Osteocyte (in vitro differentiated cells): ENCODE measurements around the gene NUP188. TPM values are rescaled to one million over a fixed set of nuclear protein-coding genes. Genes with fewer than 3 reads are reported as not detected.
A peak's percentile ranks its signal among the peaks of the same experiment; 100 is the strongest.

Source experiments
- DNase-seq: peaks from one replicate; pipeline ENCODE4 v3.0.0; 2021; ENCODE audit warnings: mixed read lengths; ENCODE audit not compliant: unreplicated experiment; ENCODE audit errors: extremely low spot score
- H3K27ac Mint-ChIP-seq: one replicate; pipeline ENCODE4 v1.8.0; 2021; ENCODE audit warnings: mild to moderate bottlenecking, mixed read lengths; ENCODE audit not compliant: unreplicated experiment
- H3K27me3 Mint-ChIP-seq: one replicate; pipeline ENCODE4 v1.8.0; 2021; ENCODE audit warnings: mixed read lengths; ENCODE audit not compliant: unreplicated experiment
- H3K36me3 Mint-ChIP-seq: one replicate; pipeline ENCODE4 v1.8.0; 2021; ENCODE audit warnings: mixed read lengths; ENCODE audit not compliant: unreplicated experiment
- H3K4me1 Mint-ChIP-seq: one replicate; pipeline ENCODE4 v1.8.0; 2021; ENCODE audit warnings: mixed read lengths; ENCODE audit not compliant: unreplicated experiment
- H3K4me3 Mint-ChIP-seq: one replicate; pipeline ENCODE4 v1.8.0; 2021; ENCODE audit warnings: mild to moderate bottlenecking, moderate library complexity, mixed read lengths; ENCODE audit not compliant: unreplicated experiment
- H3K9me3 Mint-ChIP-seq: one replicate; pipeline ENCODE4 v1.8.0; 2021; ENCODE audit warnings: mixed read lengths; ENCODE audit not compliant: unreplicated experiment
- total RNA-seq: library from RNA; stranded (reverse); gene quantifications from 2 replicates; pipeline ENCODE4 v1.2.1, GENCODE V29; 2021
- TF ChIP-seq, protein P1 (sequence below): fragments of 200-600 bp; sonication (generic); IDR thresholded peaks from 2 replicates; pipeline ENCODE4 v1.5.0; 2021; ENCODE audit warnings: antibody characterized with exemption, mild to moderate bottlenecking, moderate library complexity

The NUP188 gene
- total RNA-seq, 1 donor from 2014 or later = 44.5 TPM

DNA sequence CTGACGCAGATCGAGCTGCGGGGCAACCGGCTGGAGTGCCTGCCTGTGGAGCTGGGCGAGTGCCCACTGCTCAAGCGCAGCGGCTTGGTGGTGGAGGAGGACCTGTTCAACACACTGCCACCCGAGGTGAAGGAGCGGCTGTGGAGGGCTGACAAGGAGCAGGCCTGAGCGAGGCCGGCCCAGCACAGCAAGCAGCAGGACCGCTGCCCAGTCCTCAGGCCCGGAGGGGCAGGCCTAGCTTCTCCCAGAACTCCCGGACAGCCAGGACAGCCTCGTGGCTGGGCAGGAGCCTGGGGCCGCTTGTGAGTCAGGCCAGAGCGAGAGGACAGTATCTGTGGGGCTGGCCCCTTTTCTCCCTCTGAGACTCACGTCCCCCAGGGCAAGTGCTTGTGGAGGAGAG is 31.3 kb upstream of the NUP188 start:
- Mint-ChIP-seq H3K27ac (peak overlapping the region; percentile 36), H3K9me3 (no peaks in the 10 kb centered on the region), H3K36me3 (peaks cover 16% of the 10 kb centered on the region), H3K27me3 (no peaks in the 10 kb centered on the region), H3K4me1 (peaks cover 48% of the 10 kb centered on the region), H3K4me3 (no peak overlapping the region)
- DNase-seq = no peak
- TF ChIP-seq, protein P1, sequence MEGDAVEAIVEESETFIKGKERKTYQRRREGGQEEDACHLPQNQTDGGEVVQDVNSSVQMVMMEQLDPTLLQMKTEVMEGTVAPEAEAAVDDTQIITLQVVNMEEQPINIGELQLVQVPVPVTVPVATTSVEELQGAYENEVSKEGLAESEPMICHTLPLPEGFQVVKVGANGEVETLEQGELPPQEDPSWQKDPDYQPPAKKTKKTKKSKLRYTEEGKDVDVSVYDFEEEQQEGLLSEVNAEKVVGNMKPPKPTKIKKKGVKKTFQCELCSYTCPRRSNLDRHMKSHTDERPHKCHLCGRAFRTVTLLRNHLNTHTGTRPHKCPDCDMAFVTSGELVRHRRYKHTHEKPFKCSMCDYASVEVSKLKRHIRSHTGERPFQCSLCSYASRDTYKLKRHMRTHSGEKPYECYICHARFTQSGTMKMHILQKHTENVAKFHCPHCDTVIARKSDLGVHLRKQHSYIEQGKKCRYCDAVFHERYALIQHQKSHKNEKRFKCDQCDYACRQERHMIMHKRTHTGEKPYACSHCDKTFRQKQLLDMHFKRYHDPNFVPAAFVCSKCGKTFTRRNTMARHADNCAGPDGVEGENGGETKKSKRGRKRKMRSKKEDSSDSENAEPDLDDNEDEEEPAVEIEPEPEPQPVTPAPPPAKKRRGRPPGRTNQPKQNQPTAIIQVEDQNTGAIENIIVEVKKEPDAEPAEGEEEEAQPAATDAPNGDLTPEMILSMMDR = no peak

DNA sequence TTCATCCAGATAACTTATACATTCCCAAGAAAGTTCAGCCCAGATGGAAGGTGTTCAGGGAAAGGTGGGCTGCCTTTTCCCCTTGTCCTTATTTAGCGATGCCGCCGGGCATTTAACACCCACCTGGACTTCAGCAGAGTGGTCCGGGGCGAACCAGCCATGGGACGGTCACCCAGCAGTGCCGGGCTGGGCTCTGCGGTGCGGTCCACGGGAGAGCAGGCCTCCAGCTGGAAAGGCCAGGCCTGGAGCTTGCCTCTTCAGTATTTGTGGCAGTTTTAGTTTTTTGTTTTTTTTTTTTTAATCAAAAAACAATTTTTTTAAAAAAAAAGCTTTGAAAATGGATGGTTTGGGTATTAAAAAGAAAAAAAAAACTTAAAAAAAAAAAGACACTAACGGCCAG is 30.8 kb upstream of the NUP188 start:
- peaks cover 16% of the 10 kb centered on the region for H3K36me3 Mint-ChIP-seq
- H3K9me3 Mint-ChIP-seq = no peaks in the 10 kb centered on the region
- no peaks in the 10 kb centered on the region for H3K27me3 Mint-ChIP-seq
- peak overlapping the region; percentile 63 for H3K27ac Mint-ChIP-seq
- H3K4me1 Mint-ChIP-seq = peaks cover 46% of the 10 kb centered on the region
- TF ChIP-seq, protein P1 = no peak
- DNase-seq = no peak
- H3K4me3 Mint-ChIP-seq = no peak overlapping the region

DNA sequence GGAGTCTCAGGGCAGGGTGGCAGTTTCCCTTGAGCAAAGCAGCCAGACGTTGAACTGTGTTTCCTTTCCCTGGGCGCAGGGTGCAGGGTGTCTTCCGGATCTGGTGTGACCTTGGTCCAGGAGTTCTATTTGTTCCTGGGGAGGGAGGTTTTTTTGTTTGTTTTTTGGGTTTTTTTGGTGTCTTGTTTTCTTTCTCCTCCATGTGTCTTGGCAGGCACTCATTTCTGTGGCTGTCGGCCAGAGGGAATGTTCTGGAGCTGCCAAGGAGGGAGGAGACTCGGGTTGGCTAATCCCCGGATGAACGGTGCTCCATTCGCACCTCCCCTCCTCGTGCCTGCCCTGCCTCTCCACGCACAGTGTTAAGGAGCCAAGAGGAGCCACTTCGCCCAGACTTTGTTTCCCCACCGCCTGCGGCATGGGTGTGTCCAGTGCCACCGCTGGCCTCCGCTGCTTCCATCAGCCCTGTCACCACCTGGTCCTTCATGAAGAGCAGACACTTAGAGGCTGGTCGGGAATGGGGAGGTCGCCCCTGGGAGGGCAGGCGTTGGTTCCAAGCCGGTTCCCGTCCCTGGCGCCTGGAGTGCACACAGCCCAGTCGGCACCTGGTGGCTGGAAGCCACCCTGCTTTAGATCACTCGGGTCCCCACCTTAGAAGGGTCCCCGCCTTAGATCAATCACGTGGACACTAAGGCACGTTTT is 30.2 kb upstream of the NUP188 start:
- no peaks in the 10 kb centered on the region for H3K9me3 Mint-ChIP-seq
- DNase-seq = no peak
- peak overlapping the region; percentile 63 for H3K27ac Mint-ChIP-seq
- peaks cover 16% of the 10 kb centered on the region for H3K36me3 Mint-ChIP-seq
- H3K4me1 Mint-ChIP-seq = peaks cover 44% of the 10 kb centered on the region
- H3K4me3 Mint-ChIP-seq = no peak overlapping the region
- no peaks in the 10 kb centered on the region for H3K27me3 Mint-ChIP-seq
- TF ChIP-seq, protein P1 = no peak

- H3K4me1 Mint-ChIP-seq = peaks cover 31% of the 10 kb centered on the region
- H3K27ac Mint-ChIP-seq = no peak overlapping the region
- TF ChIP-seq, protein P1 = no peak
- no peaks in the 10 kb centered on the region for H3K27me3 Mint-ChIP-seq
- DNase-seq = no peak
- H3K9me3 Mint-ChIP-seq = no peaks in the 10 kb centered on the region
- H3K36me3 Mint-ChIP-seq = peaks cover 16% of the 10 kb centered on the region
- no peak overlapping the region for H3K4me3 Mint-ChIP-seq
These were observed 28.6 kb upstream of the NUP188 start for GRCh38 chr9:128918921-128919320.

- H3K9me3 Mint-ChIP-seq = no peaks in the 10 kb centered on the region
- no peak for DNase-seq
- H3K4me1 Mint-ChIP-seq = peaks cover 31% of the 10 kb centered on the region
- H3K4me3 Mint-ChIP-seq = no peak overlapping the region
- H3K36me3 Mint-ChIP-seq = peaks cover 16% of the 10 kb centered on the region
- no peak overlapping the region for H3K27ac Mint-ChIP-seq
- H3K27me3 Mint-ChIP-seq = no peaks in the 10 kb centered on the region
- TF ChIP-seq, protein P1 = no peak
These were observed 28.0 kb upstream of the NUP188 start for GRCh38 chr9:128919402-128920089.
